Stimulated activated CD8-positive, alpha-beta memory T cell treated with anti-CD3 and anti-CD28 coated beads, Interleukin-7, amount 100 ng/mL, for 4 hours (primary cell): ENCODE measurements around the gene TRIP10.
A peak's percentile ranks its signal among the peaks of the same experiment; 100 is the strongest.

ENCODE experiments used
- DNase-seq, 2 donors: peaks; one replicate each; pipeline ENCODE4 v3.0.0-alpha.2; 2020; ENCODE audit warnings: low read depth in 2 of 2

The TRIP10 gene

DNA sequence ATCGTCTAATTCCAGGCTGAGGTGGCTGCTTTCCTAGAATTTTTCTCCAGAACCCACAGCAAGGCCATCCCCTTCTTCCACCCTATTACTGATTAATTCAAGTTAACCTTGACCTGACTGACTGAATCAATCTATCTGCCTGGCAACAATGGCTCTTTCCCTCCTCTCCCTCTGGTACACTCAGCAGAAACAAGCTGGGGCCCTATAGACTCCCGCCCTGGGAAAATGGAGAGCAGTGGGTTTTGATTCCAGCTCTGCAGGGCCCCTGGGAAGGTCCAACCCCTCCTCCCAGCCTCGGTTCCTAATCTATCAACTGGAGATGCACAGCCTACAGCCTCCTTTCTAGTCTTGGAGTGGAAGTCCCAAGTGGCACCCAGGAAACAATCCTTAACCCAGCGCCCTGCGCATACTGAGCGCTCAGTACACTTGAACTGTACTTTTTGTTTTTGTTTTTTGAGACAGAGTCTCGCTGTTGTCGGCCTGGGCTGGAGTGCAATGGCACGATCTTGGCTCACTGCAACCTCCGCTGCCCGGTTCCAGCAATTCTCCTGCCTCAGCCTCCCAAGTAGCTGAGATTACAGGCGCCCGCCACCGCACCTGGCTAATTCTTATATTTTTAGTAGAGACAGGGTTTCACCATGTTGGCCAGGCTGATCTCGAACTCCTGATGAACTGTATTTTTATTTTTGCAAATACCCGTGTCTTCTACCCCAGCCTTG, 13.8 kb upstream of the TRIP10 start:
- DNase-seq, result no peak

DNA sequence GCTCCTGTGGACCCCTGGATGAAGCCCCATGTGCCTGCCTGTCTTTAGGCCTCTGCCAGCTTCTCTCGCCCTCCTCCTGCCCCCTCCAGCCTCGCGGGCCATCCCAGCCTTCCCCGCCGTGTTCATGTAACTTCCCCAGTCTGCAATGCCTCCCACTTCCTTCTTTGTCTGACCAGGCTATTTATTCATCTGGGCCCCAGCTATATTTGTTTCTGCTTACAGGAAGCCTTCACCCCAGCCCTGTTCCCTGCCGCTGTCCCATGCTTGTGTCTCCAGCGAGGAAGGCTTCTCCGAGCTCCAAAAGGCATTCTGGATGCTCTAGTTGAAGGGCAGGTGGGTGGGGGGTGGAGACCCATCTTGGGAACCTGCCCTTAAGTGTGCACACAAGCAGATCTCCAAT, 11.1 kb upstream of the TRIP10 start:
- DNase-seq, result no peak

DNA sequence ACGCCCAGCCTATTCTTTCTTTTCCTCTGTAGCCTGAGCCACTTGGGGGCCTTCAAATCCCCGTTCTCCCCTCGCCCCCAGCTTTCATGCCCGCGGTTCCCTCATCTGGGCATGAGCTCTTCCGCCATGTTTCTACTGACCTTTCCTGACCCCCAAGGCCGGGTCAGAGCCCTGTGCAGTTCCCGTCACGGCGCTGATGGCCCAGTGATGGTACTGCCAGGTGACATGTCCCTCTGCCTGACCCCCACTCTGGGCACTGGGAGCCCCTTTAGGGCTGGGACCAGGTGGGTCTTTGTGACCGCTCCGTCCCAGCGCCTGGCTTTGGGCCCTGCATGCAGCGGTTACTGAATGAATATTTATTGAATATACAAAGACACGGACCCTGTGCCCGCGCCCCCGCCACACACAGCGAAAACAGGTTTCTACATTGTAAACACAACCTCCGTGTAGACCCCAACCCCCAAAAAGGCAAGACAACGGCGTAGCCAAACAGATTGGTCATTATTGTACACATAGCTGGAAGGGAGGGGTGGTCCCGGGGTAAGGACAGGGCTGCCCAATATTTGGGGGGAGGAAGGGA, 9.8 kb upstream of the TRIP10 start:
- no peak for DNase-seq

DNA sequence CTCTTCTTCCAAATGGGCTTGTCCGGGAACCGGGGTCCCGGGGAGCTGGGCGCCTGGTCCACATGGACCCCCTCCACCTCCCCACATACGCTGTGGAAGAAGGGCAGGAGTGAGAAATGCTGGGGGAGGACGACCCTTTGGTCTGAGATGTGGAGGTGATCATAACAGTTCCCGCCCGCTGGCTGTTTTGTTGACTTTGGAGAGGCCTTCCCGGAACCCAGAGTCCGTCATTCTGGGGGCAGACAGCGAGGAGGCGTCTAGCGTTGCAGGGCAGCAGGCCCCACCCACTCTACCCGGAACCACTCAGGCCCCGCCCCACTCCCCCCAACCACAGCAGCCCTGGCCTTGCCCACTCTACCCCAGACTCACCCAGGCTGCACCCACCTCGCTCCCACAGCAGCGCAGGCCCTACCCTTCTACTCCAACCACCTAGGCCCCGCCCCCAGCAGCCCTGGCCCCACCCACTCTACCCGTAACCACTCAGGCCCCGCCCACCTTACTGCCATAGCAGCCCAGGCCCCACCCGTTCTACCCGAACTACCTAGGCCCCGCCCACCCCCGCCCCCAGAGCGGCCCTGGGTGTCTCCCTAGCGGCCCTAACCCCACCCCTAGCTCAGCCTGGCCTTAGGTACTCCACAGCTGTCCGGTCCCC, 9.2 kb upstream of the TRIP10 start:
- no peak for DNase-seq

DNA sequence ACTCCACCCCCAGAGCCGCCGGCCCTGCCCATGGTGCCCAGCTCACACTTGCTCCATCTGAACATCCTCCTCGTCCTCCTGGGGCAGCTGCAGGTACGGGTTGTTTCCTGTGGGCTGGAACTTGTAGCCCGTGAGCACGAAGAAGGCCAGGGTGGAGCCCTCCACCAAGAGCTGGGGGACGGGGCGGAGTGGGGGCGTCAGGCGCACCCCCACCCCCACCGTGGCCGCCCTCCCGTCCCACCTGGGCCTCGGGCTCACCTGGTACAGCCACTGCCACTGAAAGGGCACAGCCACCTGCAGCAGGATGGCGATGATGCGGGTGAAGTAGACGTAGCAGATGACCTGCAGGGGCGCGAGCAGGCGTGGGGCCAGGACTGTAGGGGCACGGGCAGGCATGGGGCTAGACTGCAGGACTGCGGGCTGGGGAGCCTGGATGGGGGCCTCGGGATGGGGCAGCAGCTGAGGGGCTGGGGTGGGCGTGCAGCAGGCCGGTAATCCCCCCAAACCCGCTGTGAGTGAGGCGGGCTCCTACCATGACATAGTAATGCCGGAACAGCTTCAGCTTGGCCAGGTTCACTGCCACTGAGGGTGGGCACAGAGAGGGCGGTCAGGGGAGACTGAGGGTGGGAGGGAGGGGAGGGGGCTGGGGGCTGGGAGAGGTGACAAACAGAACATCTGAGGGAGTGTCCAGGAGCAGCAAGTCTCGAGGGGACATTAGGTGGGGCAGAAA, 8.4 kb upstream of the TRIP10 start:
- DNase-seq, result no peak

DNA sequence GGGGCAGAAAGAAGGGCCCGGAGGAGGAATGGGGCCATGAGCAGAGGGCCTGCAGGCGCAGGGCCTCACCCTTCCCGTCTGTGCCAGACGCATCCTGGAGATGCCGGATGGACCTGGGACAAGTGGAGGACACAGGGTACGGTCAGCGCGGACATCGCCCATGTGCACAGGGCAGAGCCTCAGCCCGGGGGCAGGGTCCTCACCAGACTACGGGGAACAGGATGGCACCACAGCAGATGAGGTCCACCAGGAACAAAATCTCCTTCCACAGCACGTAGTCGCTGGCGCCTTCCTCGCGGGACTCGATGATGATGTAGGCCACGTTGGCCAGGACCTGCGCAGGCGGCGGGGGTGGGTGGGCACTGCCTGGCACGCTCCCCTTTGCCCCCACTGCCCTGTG, 7.7 kb upstream of the TRIP10 start:
- DNase-seq, result no peak

DNA sequence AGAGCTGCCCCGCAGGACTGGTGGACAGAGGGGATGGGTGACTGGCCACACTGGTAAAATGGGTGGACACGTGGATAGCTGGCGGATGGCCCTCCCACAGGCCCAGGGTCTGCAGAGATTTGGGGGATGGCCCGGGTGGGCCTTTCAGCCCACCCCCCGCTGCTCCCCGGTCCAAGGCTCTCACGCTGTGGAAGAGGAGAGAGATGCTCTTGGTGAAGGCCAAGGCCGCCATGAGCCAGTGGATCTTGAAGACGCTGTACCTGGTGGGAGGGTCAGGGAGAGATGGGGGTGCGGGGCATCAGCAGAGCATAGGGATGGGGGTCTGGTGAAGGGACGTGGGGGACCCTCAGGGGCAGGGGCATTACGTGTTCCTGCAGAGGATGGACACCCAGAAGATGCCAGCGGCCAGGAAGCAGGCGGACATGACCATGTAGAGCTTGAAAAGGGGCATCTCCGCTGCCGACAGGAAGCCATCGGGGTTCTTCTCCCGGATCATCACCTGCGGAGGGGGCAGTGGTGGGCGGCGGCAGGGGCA, 6.6 kb upstream of the TRIP10 start:
- DNase-seq, result no peak

DNA sequence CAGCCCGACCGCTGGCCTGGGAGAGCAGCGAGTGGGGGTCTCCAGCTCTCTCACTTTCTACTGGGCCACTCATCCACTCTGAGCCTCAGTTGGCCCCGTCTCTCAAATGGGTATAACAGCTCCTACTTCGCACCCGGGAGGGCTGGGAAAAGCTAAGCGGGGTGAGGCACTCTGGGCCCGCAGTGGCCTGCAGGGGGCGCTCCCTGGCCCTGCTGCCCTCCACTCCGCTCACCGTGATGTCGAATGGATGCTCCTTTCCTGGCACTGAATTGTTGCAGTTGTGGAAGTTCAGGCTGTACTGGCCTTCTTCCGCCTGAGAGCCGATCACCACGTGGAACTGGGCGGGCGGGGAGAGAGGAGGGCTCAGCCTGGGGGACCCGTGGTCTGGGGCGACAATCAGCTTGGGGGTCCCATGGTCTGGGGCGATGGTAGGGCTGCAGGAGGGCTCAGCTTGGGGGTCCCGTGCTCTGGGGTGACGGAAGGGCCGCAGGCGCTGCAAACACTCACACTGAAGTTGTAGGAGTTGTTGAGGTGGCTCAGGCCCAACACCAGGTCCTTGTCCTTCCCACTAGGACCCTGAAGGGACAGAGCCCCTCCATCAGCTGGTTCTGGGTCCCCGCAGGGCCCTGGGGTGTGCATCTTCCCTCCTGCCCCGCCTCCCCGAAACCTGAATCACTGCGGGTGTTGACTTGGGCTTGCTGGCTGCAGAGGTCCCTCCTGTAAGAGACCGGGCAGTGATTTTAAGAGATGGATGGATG, 6.0 kb upstream of the TRIP10 start:
- no peak for DNase-seq

DNA sequence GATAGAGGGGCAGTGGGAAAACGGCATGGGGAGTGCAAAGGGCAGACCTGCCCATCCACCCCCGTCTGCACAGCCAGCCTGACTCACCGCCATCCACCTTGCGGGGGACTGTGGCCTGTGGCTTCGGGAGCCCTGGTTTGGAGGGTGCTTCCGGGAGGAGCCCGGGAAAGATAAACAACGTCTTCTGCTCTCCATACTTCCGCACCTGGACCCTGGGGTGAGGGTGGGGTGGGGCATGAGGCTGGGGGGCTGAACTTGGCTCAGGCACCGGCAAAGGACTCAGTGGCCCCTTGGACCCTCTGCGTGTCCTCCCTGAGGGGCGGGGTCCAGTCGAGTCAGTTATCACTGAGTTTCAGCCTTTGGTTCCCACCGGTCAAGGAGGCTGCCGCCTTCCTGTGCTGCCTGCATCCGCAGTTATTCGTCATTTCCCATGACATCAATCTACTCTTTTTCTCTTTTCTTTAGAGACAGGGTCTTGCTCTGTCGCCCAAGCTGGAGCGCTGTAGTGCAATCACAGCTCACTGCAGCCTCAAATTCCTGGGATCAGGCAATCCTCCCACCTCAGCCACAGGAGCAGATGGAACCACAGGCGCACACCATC, 5.3 kb upstream of the TRIP10 start:
- no peak for DNase-seq

DNA sequence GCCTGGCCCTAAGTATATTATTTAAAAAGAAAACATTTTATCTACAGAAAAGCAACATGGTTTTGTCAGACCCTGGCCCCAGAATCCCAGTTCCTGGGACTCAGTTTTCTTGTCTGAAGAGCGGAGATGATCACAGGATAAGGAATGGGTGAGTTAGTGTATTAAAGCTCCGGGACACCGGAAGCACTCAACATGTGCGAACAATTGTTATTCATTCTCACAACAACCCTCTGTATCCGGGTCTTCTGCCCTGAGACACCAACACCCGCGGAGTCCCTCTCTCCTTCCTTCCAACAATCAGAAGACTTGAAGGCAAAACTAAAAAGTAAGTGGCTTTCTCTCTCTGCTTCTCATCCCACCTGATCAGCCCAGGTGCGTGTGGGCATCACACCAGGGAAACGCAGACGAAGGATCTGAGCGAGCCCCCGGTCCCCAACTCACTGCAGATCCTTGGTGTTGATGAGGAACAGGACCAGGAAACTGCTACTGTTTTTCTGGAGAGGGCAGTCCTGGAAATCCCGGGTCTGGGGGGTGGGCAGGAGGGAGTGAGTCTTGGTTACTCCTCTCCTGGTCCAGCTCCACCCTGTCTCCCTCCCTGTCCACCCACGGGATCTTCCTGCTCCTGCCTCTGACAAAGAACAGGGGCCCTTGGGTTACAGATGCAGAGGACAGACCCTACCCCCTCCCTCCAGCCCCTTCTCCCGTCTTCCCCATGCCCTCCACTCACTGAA, 4.1 kb upstream of the TRIP10 start:
- no peak for DNase-seq

DNA sequence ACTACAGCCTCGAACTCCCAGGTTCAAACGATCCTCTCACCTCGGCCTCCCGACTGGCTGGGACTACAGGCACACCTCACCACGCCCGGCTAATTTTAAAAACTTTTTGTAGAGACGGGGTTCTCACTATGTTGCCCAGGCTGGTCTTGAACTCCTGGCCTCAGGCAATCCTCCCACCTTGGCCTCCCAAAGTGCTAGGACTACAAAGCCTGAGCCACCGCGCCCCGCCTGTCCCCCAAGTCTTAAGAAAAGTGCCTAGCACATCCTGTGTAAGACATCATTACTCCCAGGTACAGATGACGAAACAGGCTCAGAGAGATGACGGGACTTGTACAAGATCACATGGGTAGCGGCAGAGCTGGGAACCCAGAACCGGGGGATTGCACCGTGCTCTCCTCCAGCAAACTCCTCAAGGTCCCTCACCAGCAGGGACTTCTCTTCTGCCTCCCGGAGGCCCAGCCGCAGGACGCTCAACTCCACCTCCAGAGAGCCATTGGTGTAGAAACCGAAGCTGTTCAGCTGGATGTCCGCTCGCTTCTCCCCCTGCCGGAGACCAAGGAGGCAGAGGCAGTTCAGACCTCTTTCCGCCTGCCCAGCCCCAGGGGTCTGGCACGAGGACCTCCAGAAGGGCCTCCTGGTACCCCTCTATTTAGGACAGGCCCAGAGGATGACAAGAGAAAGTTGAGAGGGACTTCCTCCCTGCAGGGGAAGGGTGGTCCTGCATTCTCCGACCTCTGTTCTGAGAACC, 3.1 kb upstream of the TRIP10 start:
- peak; percentile 57 to 63 for DNase-seq

DNA sequence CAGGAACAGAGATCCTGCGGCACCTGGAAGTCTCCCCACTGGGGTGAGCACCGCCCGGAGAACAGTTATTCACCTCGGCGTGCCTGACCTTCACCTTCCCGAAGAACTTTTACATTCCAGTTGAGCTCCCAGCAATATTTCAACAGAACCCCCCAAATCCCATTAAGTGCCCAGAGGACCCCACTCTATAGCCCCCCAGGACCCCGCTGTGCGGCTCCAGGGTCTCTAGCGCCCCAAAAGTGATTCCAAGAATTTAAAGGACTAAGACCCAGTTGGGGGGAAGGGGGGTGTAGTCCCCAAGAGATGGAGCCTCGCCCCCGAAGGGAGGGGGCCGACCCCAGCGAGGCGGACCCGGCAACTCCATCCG, 2.6 kb upstream of the TRIP10 start:
- DNase-seq, result no peak

DNA sequence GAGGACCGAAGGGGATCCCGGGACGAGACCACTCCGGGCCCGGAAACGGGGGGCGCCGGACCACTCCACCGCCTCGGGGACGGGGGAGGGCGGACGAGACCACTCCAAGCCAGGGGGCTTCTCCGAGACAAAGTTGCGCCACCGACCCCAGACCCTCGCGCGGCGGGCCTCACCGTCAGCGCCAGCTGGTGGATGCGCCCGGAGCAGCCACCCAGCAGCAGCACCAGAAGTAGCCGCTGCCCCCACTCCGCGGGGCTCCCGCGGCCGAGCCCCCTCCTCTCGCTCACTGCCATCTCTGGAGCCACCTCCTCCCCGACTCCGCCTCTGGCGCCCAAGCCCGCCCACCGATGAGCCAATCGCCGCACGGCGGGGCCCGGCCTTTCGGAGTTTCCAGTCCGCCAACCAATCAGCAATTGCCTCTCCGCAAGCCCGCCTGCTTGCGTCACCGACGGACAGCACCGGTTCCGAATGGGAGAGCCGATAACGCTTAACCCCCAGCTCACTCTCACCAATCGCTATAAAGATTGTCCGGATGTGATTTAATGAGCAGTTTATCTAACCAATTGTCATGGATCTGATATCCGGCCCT, 2.1 kb upstream of the TRIP10 start, which contains the start of gene GPR108:
Gene GPR108, minus strand, starts transcription at position 297 of the 589 bp plus-strand sequence. Its CDS starts 4 bp downstream, at position 293.
- DNase-seq, result peak; percentile 99

DNA sequence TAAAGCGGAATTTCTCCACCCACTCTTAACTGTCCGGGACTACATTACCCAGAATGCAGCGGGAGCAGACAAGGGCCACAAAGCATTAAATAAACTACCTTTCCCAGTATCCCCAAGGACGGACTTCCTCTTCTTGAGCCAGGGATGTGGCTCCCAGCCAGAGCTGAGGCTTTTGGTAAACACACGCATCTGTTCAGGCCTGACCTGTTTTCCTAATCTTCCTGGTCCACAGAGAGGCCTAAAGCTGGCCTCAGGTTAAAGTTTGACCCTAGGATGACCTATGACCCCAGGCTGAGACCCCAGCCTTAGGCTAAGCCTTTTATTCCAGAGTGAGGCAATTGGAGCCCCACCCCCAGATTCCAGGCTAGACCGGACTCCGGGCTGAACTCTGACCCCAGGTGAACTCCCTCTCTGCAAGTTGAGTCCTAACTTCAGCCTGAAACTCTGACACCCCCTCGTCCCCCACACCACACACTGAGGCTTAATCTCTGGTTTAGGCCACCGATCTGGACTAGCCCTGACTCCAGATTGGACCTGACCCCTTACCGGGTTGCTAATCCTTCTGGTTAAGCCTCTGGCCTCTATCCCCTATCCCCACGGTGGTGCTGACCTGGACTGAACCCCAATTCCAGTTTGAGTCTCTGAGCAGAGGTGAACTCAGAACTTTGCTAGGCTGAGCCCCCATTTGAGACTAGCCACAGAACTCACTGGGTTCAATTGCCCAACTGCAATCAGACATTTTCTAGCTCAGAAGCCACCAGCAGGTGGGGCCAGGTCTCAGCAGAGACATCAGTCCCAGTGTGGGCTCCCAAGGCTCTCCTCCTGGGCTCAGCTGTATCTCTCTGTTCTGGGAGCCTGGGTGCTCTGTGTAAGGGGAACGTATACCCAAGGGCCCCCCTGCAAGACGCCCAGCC, 1.4 kb upstream of the TRIP10 start:
- DNase-seq, result peak; percentile 65 to 67

DNA sequence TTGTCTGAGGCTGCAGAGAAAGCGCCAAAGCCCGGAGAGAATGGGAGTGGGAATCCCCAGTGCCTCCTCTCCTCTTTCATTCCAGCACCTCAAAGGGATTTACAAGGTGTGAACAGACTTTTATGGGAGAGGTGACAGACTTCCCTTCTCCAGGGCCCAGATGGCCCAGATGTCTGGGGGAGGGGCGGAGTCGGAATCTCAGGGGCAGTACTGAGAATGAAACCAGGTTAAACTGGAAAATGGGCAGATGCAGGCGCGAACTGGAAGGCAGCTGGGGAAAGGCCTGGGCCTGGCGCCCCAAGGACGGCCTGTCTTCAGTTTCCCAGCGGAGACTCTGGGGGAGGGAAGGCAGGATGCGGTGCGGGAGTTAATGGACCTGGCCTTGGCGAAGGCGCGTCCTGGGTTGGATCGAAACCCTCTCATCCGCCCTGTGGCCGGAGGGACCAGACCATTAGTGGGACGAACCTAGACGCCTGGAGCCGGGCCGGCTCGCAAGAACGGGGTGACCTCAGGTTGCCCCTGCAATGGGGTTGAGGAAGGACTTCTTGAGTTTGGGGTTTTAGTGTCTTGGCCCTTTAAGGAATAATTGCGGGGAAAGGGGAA, 592 bp upstream of the TRIP10 start:
- no peak for DNase-seq

DNA sequence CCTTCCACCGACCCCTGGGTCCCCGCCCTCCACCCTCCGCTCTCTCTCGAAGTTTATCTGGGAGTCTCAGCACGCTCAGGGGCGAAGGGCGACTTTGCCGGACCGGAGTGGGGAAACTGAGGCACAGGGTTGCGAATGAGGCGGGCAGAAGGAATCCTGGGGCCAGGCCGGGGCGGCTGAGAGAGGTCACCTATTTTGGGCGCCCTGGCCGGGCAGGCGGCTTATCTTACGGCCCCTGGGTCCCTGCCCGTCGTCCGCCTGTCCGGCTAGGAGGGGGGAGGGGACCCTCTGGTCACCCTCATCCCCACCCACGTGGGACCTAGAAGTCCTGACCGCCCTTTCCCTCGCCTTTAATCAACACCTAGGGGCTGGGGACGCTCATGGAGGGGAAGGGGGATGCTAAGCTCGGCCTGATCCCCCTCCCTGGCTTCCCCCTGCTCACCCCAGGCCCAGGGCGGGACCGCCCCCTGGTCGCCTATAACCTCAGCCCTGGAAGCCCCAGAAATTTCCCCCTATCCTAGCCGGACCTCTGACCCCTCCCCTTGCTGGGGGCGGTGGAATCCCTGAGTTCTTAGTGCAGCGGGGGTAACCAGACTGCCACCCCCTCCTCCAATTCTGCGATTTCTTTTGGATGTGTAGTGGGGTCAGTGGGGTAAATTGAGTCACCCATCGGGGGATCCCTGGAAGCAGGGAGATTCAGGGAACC, 556 bp downstream of the TRIP10 start:
- no peak for DNase-seq
